K562 (cell line): Measurements from ENCODE around the gene LRRC74B. TPM values are rescaled to one million over a fixed set of nuclear protein-coding genes. Genes with fewer than 3 reads are reported as not detected.

ENCODE experiments used
- ADNP ChIP-seq: fragments of 200-800 bp; sonication (Bioruptor generic); IDR thresholded peaks from 2 replicates; pipeline ENCODE4 v1.6.1; 2016; ENCODE audit warnings: missing genetic modification characterization, missing compliant biosample characterization
- BCOR ChIP-seq: fragments of 450-650 bp; IDR thresholded peaks from 2 replicates; pipeline ENCODE4 v1.6.1; 2016
- ELF4 ChIP-seq: fragments of 450-650 bp; formaldehyde crosslinking; IDR thresholded peaks from 2 replicates; pipeline ENCODE4 v1.4.0; 2022; ENCODE audit warnings: missing genetic modification characterization
- EP300 ChIP-seq: IDR thresholded peaks from 2 replicates; pipeline ENCODE4 v1.6.1; 2012; ENCODE audit warnings: low read length, improper control_type of control experiment
- FOSL1 ChIP-seq: fragments of 200-800 bp; sonication (Bioruptor generic); conservative IDR thresholded peaks from 2 replicates; pipeline ENCODE4 v1.6.1; 2016; ENCODE audit warnings: missing genetic modification characterization, missing compliant biosample characterization
- KLF10 ChIP-seq: fragments of 250-450 bp; sonication (Bioruptor Pico); IDR thresholded peaks from 2 replicates; pipeline ENCODE4 v1.6.1; 2021; ENCODE audit warnings: matching md5 sums
- MAFK ChIP-seq: IDR thresholded peaks from 2 replicates; pipeline ENCODE4 v1.6.1; 2011; ENCODE audit warnings: low read length, improper control_type of control experiment
- MEF2A ChIP-seq: IDR thresholded peaks from 2 replicates; pipeline ENCODE4 v1.6.1; 2011; ENCODE audit warnings: low read depth, mild to moderate bottlenecking, low read length, moderate library complexity; ENCODE audit not compliant: control insufficient read depth
- SOX6 ChIP-seq: fragments of 450-650 bp; IDR thresholded peaks from 2 replicates; pipeline ENCODE4 v1.6.1; 2014; ENCODE audit warnings: mild to moderate bottlenecking
- YY1 ChIP-seq, 3 experiments: IDR thresholded peaks; 2 replicates each; pipeline ENCODE4 v1.6.1; 2011; ENCODE audit warnings: low read length in 2 of 3, mild to moderate bottlenecking in 2 of 3, moderate library complexity in 2 of 3, borderline replicate concordance in 1 of 3, control low read depth in 1 of 3, low read depth in 1 of 3; ENCODE audit not compliant: insufficient read depth in 3 of 3, insufficient replicate concordance in 2 of 3, control insufficient read depth in 1 of 3, insufficient read length in 1 of 3; ENCODE audit errors: extremely low read depth in 1 of 3
- ZNF354B ChIP-seq: fragments of 250-450 bp; sonication (Bioruptor Pico); IDR thresholded peaks from 2 replicates; pipeline ENCODE4 v1.4.0; 2020
- polyA plus RNA-seq, 8 experiments: library from polyadenylated mRNA; depleted of rRNA in 4 of 8; stranded (reverse) in 5 of 8; unstranded in 3 of 8; fragments of >200 nt; fragmentation: Nextera tagmentation in 2 of 8; fragmentation: Illumina TruSeq in 1 of 8; extraction: Ambion mirVana in 2 of 8; extraction: Trizol in 1 of 8; gene quantifications; 2 replicates each; pipeline versions ENCODE4 v1.2.1 to v1.2.3, GENCODE V29; 2011 to 2014; ENCODE audit warnings: inconsistent platforms in 1 of 8, missing spikeins in 1 of 8
- total RNA-seq, 7 experiments: library from RNA; depleted of rRNA in 6 of 7; stranded (reverse); fragments of >200 nt in 6 of 7; fragmentation: Illumina TruSeq in 2 of 7; extraction: Trizol in 2 of 7; gene quantifications; 2 replicates each; pipeline versions ENCODE4 v1.2.1 to v1.2.3, GENCODE V29; 2011 to 2021; ENCODE audit warnings: low replicate concordance in 1 of 7
- TF ChIP-seq, protein P1 (sequence below), 3 experiments: IDR thresholded peaks in 2 of 3; conservative IDR thresholded peaks in 1 of 3; 2 replicates each; pipeline ENCODE4 v1.5.1; 2011 to 2012; ENCODE audit warnings: low read length in 3 of 3, mild to moderate bottlenecking in 3 of 3, control low read depth in 2 of 3, improper control_type of control experiment in 1 of 3, inconsistent platforms in 1 of 3, low read depth in 1 of 3, mixed read lengths in 1 of 3, moderate library complexity in 1 of 3; ENCODE audit not compliant: insufficient read depth in 2 of 3
- TF ChIP-seq, protein P2 (sequence below), 2 experiments: fragments of 450-650 bp; formaldehyde crosslinking in 1 of 2; IDR thresholded peaks; 2 replicates each; pipeline versions ENCODE4 v1.4.0 to v1.6.1; 2014 to 2020; ENCODE audit warnings: mild to moderate bottlenecking in 2 of 2, borderline replicate concordance in 1 of 2, low read depth in 1 of 2
- TF ChIP-seq, protein P3 (sequence below): fragments of 450-650 bp; formaldehyde crosslinking; IDR thresholded peaks from 2 replicates; pipeline ENCODE4 v1.4.0; 2020; ENCODE audit warnings: mild to moderate bottlenecking, moderate library complexity
- TF ChIP-seq, protein P4 (sequence below): fragments of 450-650 bp; IDR thresholded peaks from 2 replicates; pipeline ENCODE4 v1.6.1; 2017; ENCODE audit warnings: mild to moderate bottlenecking, moderate library complexity

LRRC74B gene
- total and polyA plus RNA-seq, 9 of the 15 experiments (the other 6 are each of a cell fraction or from before 2014, with no cell fraction given): not detected

DNA sequence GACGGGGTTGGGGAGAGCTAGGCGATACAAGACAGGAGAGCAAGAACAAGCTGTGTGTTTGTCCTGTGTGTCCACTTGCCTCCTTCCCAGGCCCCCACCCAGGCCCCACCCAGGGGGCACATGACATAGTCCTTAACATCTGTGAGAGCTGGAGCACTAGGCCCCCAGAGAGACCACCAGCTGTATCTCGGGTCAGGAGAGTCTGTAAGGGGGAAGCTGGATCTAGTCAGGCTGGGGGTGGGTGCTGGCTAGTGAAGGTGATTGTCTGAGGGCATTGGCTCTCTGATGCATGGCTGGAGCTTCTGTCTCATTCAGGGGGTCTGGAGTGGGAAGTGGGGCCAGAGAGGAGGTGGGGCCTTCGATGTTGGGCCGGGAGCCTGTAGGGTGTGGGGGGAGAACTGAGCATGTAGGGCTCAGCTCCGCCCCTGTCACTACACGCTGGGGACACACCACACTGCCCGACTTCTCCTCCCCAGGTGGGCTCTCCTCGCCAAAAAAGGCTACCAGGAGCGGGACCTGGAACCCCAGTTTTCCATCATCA, 30.2 kb upstream of the LRRC74B start (continued):
- TF ChIP-seq ZNF354B (CRISPR knock-in tag): 0 out of 2 replicates have a peak, but pooled peaks have one; percentile 21
- no peak for TF ChIP-seq ADNP (tag)
- TF ChIP-seq, protein P1, sequence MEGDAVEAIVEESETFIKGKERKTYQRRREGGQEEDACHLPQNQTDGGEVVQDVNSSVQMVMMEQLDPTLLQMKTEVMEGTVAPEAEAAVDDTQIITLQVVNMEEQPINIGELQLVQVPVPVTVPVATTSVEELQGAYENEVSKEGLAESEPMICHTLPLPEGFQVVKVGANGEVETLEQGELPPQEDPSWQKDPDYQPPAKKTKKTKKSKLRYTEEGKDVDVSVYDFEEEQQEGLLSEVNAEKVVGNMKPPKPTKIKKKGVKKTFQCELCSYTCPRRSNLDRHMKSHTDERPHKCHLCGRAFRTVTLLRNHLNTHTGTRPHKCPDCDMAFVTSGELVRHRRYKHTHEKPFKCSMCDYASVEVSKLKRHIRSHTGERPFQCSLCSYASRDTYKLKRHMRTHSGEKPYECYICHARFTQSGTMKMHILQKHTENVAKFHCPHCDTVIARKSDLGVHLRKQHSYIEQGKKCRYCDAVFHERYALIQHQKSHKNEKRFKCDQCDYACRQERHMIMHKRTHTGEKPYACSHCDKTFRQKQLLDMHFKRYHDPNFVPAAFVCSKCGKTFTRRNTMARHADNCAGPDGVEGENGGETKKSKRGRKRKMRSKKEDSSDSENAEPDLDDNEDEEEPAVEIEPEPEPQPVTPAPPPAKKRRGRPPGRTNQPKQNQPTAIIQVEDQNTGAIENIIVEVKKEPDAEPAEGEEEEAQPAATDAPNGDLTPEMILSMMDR (IDR thresholded peaks at IDR 0.05 in 2 of 3, conservative IDR thresholded peaks at IDR 0.05 in 1 of 3; ENCODE audit: insufficient read depth in 2 of 3, low read depth in 1 of 3, low read length in 3 of 3): no peak
- no peak for TF ChIP-seq MEF2A
- TF ChIP-seq, protein P2, sequence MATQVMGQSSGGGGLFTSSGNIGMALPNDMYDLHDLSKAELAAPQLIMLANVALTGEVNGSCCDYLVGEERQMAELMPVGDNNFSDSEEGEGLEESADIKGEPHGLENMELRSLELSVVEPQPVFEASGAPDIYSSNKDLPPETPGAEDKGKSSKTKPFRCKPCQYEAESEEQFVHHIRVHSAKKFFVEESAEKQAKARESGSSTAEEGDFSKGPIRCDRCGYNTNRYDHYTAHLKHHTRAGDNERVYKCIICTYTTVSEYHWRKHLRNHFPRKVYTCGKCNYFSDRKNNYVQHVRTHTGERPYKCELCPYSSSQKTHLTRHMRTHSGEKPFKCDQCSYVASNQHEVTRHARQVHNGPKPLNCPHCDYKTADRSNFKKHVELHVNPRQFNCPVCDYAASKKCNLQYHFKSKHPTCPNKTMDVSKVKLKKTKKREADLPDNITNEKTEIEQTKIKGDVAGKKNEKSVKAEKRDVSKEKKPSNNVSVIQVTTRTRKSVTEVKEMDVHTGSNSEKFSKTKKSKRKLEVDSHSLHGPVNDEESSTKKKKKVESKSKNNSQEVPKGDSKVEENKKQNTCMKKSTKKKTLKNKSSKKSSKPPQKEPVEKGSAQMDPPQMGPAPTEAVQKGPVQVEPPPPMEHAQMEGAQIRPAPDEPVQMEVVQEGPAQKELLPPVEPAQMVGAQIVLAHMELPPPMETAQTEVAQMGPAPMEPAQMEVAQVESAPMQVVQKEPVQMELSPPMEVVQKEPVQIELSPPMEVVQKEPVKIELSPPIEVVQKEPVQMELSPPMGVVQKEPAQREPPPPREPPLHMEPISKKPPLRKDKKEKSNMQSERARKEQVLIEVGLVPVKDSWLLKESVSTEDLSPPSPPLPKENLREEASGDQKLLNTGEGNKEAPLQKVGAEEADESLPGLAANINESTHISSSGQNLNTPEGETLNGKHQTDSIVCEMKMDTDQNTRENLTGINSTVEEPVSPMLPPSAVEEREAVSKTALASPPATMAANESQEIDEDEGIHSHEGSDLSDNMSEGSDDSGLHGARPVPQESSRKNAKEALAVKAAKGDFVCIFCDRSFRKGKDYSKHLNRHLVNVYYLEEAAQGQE (IDR thresholded peaks at IDR 0.05; ENCODE audit: borderline replicate concordance): no peak
- TF ChIP-seq, protein P2 (CRISPR knock-in tag; IDR thresholded peaks at IDR 0.05; ENCODE audit: low read depth): peak; percentile 62
- TF ChIP-seq, protein P3, sequence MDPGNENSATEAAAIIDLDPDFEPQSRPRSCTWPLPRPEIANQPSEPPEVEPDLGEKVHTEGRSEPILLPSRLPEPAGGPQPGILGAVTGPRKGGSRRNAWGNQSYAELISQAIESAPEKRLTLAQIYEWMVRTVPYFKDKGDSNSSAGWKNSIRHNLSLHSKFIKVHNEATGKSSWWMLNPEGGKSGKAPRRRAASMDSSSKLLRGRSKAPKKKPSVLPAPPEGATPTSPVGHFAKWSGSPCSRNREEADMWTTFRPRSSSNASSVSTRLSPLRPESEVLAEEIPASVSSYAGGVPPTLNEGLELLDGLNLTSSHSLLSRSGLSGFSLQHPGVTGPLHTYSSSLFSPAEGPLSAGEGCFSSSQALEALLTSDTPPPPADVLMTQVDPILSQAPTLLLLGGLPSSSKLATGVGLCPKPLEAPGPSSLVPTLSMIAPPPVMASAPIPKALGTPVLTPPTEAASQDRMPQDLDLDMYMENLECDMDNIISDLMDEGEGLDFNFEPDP: peak; percentile 55; the same call in 1 of the 2 replicates
- no peak for TF ChIP-seq SOX6
- no peak; the same call in 1 of the 2 replicates for TF ChIP-seq MAFK
- TF ChIP-seq ELF4 (CRISPR knock-in tag): peak; percentile 88
- TF ChIP-seq KLF10 (CRISPR knock-in tag): no peak
- TF ChIP-seq YY1 (IDR thresholded peaks at IDR 0.05; ENCODE audit: borderline replicate concordance in 1 of 3, control insufficient read depth in 1 of 3, extremely low read depth in 1 of 3, insufficient read depth in 3 of 3, insufficient read length in 1 of 3, insufficient replicate concordance in 2 of 3, low read depth in 1 of 3, low read length in 2 of 3): peak in 1 of 3 experiments; percentile 7
- 0 out of 2 replicates have a peak, but pooled peaks have one; percentile 1 for TF ChIP-seq EP300
- TF ChIP-seq FOSL1 (tag): no peak
- TF ChIP-seq, protein P4, sequence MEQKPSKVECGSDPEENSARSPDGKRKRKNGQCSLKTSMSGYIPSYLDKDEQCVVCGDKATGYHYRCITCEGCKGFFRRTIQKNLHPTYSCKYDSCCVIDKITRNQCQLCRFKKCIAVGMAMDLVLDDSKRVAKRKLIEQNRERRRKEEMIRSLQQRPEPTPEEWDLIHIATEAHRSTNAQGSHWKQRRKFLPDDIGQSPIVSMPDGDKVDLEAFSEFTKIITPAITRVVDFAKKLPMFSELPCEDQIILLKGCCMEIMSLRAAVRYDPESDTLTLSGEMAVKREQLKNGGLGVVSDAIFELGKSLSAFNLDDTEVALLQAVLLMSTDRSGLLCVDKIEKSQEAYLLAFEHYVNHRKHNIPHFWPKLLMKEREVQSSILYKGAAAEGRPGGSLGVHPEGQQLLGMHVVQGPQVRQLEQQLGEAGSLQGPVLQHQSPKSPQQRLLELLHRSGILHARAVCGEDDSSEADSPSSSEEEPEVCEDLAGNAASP: no peak
- no peak for TF ChIP-seq BCOR
